ENCODE results near the gene JAZF1. TPM values are rescaled to one million over a fixed set of nuclear protein-coding genes. Genes with fewer than 3 reads are reported as not detected.
A peak's percentile ranks its signal among the peaks of the same experiment; 100 is the strongest.

JAZF1 gene
- total and polyA plus RNA-seq, 2 donors (not counting 1 experiment from before 2014, with no cell fraction given), result 14.0 to 38.6 TPM

GRCh38 chr7:28169230-28169629 is 11.4 kb downstream of the JAZF1 start:
- peaks cover 0 to 7% of the 10 kb centered on the region in 2 experiments for H3K36me3 ChIP-seq (replicated peaks in 1 of 2; ENCODE audit: control extremely low read depth in 1 of 2, control insufficient read depth in 1 of 2, extremely low read depth in 1 of 2, insufficient read depth in 2 of 2, low read length in 1 of 2)
- H4K20me1 ChIP-seq (ENCODE audit: control insufficient read depth, insufficient read depth, low read length, poor library complexity, severe bottlenecking), result no peaks in the 10 kb centered on the region
- no peaks in the 10 kb centered on the region for H3K9me3 ChIP-seq (ENCODE audit: control extremely low read depth in 1 of 3, control insufficient read depth in 2 of 3, insufficient read depth in 1 of 3, low read length in 2 of 3)
- H3K4me2 ChIP-seq (replicated peaks; ENCODE audit: low read depth, low read length, poor library complexity, severe bottlenecking), result peak overlapping the region; percentile 53
- H3K4me3 ChIP-seq (ENCODE audit: control extremely low read depth in 1 of 5, extremely low read depth in 1 of 5, insufficient read depth in 1 of 5, low read depth in 2 of 5, low read length in 4 of 5), result no peak overlapping the region
- peak overlapping the region; percentile 67 to 87 for H3K27ac ChIP-seq (ENCODE audit: low read length in 2 of 2)
- TF ChIP-seq EZH2 (IDR thresholded peaks at IDR 0.05; ENCODE audit: borderline replicate concordance, insufficient read depth, low read depth, low read length, poor library complexity, severe bottlenecking) (no peak), CTCF (IDR thresholded peaks at IDR 0.05) (no peak)
- ATAC-seq (ENCODE audit: low read depth), result no peak
- no peak overlapping the region for H2AFZ ChIP-seq (ENCODE audit: insufficient read depth, low read depth, low read length, poor library complexity, severe bottlenecking)
- no peak for DNase-seq
- H3K4me3 Mint-ChIP-seq, result peak overlapping the region; percentile 67
- H3K27me3 ChIP-seq (replicated peaks in 1 of 4; ENCODE audit: control extremely low read depth in 1 of 4, control insufficient read depth in 3 of 4, insufficient read depth in 4 of 4, low read length in 3 of 4), result no peaks in the 10 kb centered on the region
- no peaks in the 10 kb centered on the region for H3K27me3 Mint-ChIP-seq
- H3K9me3 Mint-ChIP-seq (ENCODE audit: insufficient read depth), result no peaks in the 10 kb centered on the region
- H3K79me2 ChIP-seq (ENCODE audit: control insufficient read depth, insufficient read depth, low read length), result peaks cover 98% of the 10 kb centered on the region
- POLR2A ChIA-PET, result no interaction called here
- 71% methylated on average over 1 of the region's 1 CpG for WGBS (ENCODE audit: insufficient coverage)
- intact Hi-C loops (cut with micrococcal nuclease), result no loop called here
- peak overlapping the region; percentile 92 for H3K27ac Mint-ChIP-seq
- H3K4me1 ChIP-seq (ENCODE audit: control insufficient read depth in 2 of 2, insufficient read depth in 2 of 2, low read length in 2 of 2), result peaks cover 71 to 75% of the 10 kb centered on the region in 2 donors
- peak overlapping the region; percentile 24 for H3K9ac ChIP-seq (ENCODE audit: low read length)
- CTCF ChIA-PET, result interaction anchor here (1.1 to 2.6 kb wide), 2 partner anchors 10 to 18 kb away, joined by 3 to 6 read pairs; no protein-coding TSS in a partner anchor
- H3K4me1 Mint-ChIP-seq, result peaks cover 82% of the 10 kb centered on the region

- Histone ChIP-seq H3K36me3 (replicated peaks in 1 of 2; ENCODE audit: control extremely low read depth in 1 of 2, control insufficient read depth in 1 of 2, extremely low read depth in 1 of 2, insufficient read depth in 2 of 2, low read length in 1 of 2) (peaks cover 0 to 7% of the 10 kb centered on the region in 2 experiments), H3K4me1 (ENCODE audit: control insufficient read depth in 2 of 2, insufficient read depth in 2 of 2, low read length in 2 of 2) (peaks cover 77 to 80% of the 10 kb centered on the region in 2 donors), H4K20me1 (ENCODE audit: control insufficient read depth, insufficient read depth, low read length, poor library complexity, severe bottlenecking) (no peaks in the 10 kb centered on the region), H3K27me3 (replicated peaks in 1 of 4; ENCODE audit: control extremely low read depth in 1 of 4, control insufficient read depth in 3 of 4, insufficient read depth in 4 of 4, low read length in 3 of 4) (no peaks in the 10 kb centered on the region), H3K4me3 (ENCODE audit: control extremely low read depth in 1 of 5, extremely low read depth in 1 of 5, insufficient read depth in 1 of 5, low read depth in 2 of 5, low read length in 4 of 5) (peak overlapping the region in 1 of 5 experiments; percentile 21), H3K9me3 (ENCODE audit: control extremely low read depth in 1 of 3, control insufficient read depth in 2 of 3, insufficient read depth in 1 of 3, low read length in 2 of 3) (no peaks in the 10 kb centered on the region), H3K9ac (ENCODE audit: low read length) (peak overlapping the region; percentile 24), H3K79me2 (ENCODE audit: control insufficient read depth, insufficient read depth, low read length) (peaks cover 98% of the 10 kb centered on the region), H3K4me2 (replicated peaks; ENCODE audit: low read depth, low read length, poor library complexity, severe bottlenecking) (peak overlapping the region; percentile 53), H3K27ac (ENCODE audit: low read length in 2 of 2) (peak overlapping the region; percentile 67 to 87), H2AFZ (ENCODE audit: insufficient read depth, low read depth, low read length, poor library complexity, severe bottlenecking) (no peak overlapping the region)
- peak overlapping the region; percentile 92 for H3K27ac Mint-ChIP-seq
- TF ChIP-seq EZH2 (IDR thresholded peaks at IDR 0.05; ENCODE audit: borderline replicate concordance, insufficient read depth, low read depth, low read length, poor library complexity, severe bottlenecking) (no peak), CTCF (IDR thresholded peaks at IDR 0.05) (no peak)
- H3K9me3 Mint-ChIP-seq (ENCODE audit: insufficient read depth), result no peaks in the 10 kb centered on the region
- no peaks in the 10 kb centered on the region for H3K27me3 Mint-ChIP-seq
- intact Hi-C loops (cut with micrococcal nuclease), result loop anchor here (1.0 kb wide), 1 partner anchor 11 kb away; no protein-coding TSS in a partner anchor
- ChIA-PET POLR2A (interaction anchor here (0.7 kb wide), 1 partner anchor 17 kb away, joined by 9 read pairs; no protein-coding TSS in a partner anchor), CTCF (interaction anchor here (0.7 to 2.6 kb wide), 6 partner anchors 10 to 116 kb away, joined by 3 to 9 read pairs (median 4); no protein-coding TSS in a partner anchor)
- ATAC-seq (ENCODE audit: low read depth) (peak; percentile 67), DNase-seq (peak; percentile 75)
- H3K4me1 Mint-ChIP-seq, result peaks cover 84% of the 10 kb centered on the region
- no CpG with 5 or more reads among the region's 5 CpGs for WGBS (ENCODE audit: insufficient coverage)
- peak overlapping the region; percentile 67 for H3K4me3 Mint-ChIP-seq
Observed at GRCh38 chr7:28168393-28169158, 12.0 kb downstream of the JAZF1 start.

Data from B cell (primary cell).